Loucy (cell line): ENCODE measurements around the gene TRAPPC2L.

Experiments
- H2AFZ ChIP-seq: fragments of 200-600 bp; sonication (generic); 2 replicates; pipeline ENCODE4 v1.6.0; 2016; ENCODE audit warnings: antibody characterized with exemption, mild to moderate bottlenecking, low read length, moderate library complexity
- H3F3A ChIP-seq: fragments of 200-600 bp; 2 replicates; pipeline ENCODE4 v1.6.0; 2016; ENCODE audit warnings: antibody characterized with exemption, low read depth, mild to moderate bottlenecking
- H3K27me3 ChIP-seq: fragments of 200-600 bp; sonication (generic); 2 replicates; pipeline ENCODE4 v1.6.1; 2014; ENCODE audit warnings: low read length, mild to moderate bottlenecking; ENCODE audit not compliant: insufficient read depth, poor library complexity, severe bottlenecking
- H3K36me3 ChIP-seq: fragments of 200-600 bp; sonication (generic); 2 replicates; pipeline ENCODE4 v1.6.1; 2016; ENCODE audit warnings: low read length; ENCODE audit not compliant: insufficient read depth
- H3K4me1 ChIP-seq: fragments of 200-600 bp; sonication (generic); 2 replicates; pipeline ENCODE4 v1.5.1; 2014; ENCODE audit warnings: low read length, mild to moderate bottlenecking; ENCODE audit not compliant: insufficient read depth, poor library complexity, severe bottlenecking
- H3K4me2 ChIP-seq: fragments of 200-600 bp; sonication (generic); 2 replicates; pipeline ENCODE4 v1.6.0; 2014; ENCODE audit warnings: antibody characterized with exemption, low read length, low read depth, mild to moderate bottlenecking; ENCODE audit not compliant: poor library complexity, severe bottlenecking
- H3K4me3 ChIP-seq: fragments of 200-600 bp; sonication (generic); 2 replicates; pipeline ENCODE4 v1.5.1; 2014; ENCODE audit warnings: low read length, mild to moderate bottlenecking, mixed read lengths; ENCODE audit not compliant: poor library complexity, severe bottlenecking
- H3K79me2 ChIP-seq: fragments of 200-600 bp; sonication (generic); 2 replicates; pipeline ENCODE4 v1.6.1; 2014; ENCODE audit warnings: low read length; ENCODE audit not compliant: insufficient read depth
- H3K9ac ChIP-seq: fragments of 200-600 bp; sonication (generic); 2 replicates; pipeline ENCODE4 v1.6.0; 2014; ENCODE audit warnings: mild to moderate bottlenecking, low read depth, low read length, moderate library complexity; ENCODE audit not compliant: poor library complexity, severe bottlenecking
- H3K9me2 ChIP-seq: fragments of 200-600 bp; sonication (generic); replicated peaks from 2 replicates; pipeline ENCODE4 v1.6.1; 2016; ENCODE audit warnings: low read depth, low read length, mixed read lengths
- H3K9me3 ChIP-seq: fragments of 200-600 bp; sonication (generic); 2 replicates; pipeline ENCODE4 v1.6.1; 2014; ENCODE audit warnings: mild to moderate bottlenecking, antibody characterized with exemption, low read length, low read depth; ENCODE audit not compliant: insufficient read depth
- H4K20me1 ChIP-seq: fragments of 200-600 bp; sonication (generic); 2 replicates; pipeline ENCODE4 v1.6.0; 2014; ENCODE audit warnings: antibody characterized with exemption, low read length, mild to moderate bottlenecking; ENCODE audit not compliant: insufficient read depth, poor library complexity, severe bottlenecking
- CTCF ChIP-seq: fragments of 200-600 bp; sonication (generic); conservative IDR thresholded peaks from 2 replicates; pipeline ENCODE4 v1.5.1; 2014; ENCODE audit warnings: mild to moderate bottlenecking, antibody characterized with exemption, low read length
- EZH2phosphoT487 ChIP-seq: fragments of 200-600 bp; IDR thresholded peaks from 2 replicates; pipeline ENCODE4 v1.6.1; 2018; ENCODE audit warnings: antibody characterized with exemption, mild to moderate bottlenecking, moderate library complexity, borderline replicate concordance

Gene TRAPPC2L

DNA sequence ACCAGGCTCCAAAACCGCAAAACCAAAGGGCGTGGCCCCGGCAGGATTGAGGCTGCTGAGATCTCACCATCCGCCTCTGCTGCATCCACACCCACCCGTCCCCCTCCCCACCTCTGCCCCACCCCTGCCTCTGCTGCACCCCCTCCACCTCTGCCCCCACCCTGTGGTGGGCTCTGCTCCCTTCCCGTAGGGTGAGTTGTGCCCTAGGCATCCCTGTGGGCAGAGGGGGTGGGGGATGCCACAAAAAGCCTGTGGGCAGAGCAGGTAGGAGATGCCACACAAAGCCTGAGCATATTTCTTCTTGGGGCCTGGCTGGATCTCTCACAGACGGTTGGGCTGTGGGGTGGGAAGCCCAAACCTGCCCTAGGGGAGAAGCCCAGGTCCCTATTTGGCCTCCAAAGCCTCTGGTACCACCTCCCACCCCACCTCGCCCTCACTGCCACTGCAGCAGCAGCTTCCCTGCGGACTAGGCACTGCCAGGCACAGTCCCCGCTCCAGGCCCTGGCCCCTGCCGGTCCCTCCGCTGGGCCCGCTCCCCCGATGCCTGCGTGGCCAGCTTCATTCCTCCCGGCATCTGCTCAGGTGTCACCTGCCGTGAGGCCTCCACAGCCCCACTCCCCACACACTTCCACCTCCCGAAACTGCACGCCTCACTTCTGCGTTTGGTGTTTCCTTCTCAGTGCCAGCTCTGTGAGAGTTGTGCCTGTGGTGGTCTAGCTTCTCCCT is 20.8 kb downstream of the TRAPPC2L start:
- Histone ChIP-seq H3K9me2 (no peaks in the 10 kb centered on the region), H3F3A (no peaks in the 10 kb centered on the region), H3K36me3 (peaks cover 36% of the 10 kb centered on the region; the same call in 1 of the 2 replicates), H3K4me1 (no peaks in the 10 kb centered on the region), H3K9me3 (no peaks in the 10 kb centered on the region), H2AFZ (no peak overlapping the region), H4K20me1 (no peaks in the 10 kb centered on the region), H3K4me2 (no peak overlapping the region), H3K27me3 (no peaks in the 10 kb centered on the region), H3K4me3 (no peak overlapping the region), H3K79me2 (no peaks in the 10 kb centered on the region), H3K9ac (no peak overlapping the region)
- TF ChIP-seq EZH2phosphoT487 (no peak), CTCF (no peak)

GRCh38 chr16:88878356-88878755 is 21.4 kb downstream of the TRAPPC2L start:
- no peaks in the 10 kb centered on the region for H3K27me3 ChIP-seq

GRCh38 chr16:88878967-88879787 is 22.2 kb downstream of the TRAPPC2L start:
- Histone ChIP-seq H3K4me2 (no peak overlapping the region), H3K79me2 (no peaks in the 10 kb centered on the region), H3K27me3 (no peaks in the 10 kb centered on the region), H3K9ac (no peak overlapping the region), H3F3A (no peaks in the 10 kb centered on the region), H3K4me3 (no peak overlapping the region), H3K36me3 (peaks cover 49% of the 10 kb centered on the region; the same call in 1 of the 2 replicates), H3K9me2 (no peaks in the 10 kb centered on the region), H3K9me3 (no peaks in the 10 kb centered on the region), H4K20me1 (no peaks in the 10 kb centered on the region), H3K4me1 (no peaks in the 10 kb centered on the region), H2AFZ (no peak overlapping the region)
- TF ChIP-seq CTCF (no peak), EZH2phosphoT487 (no peak)

More at GRCh38 chr16:88878356-88878755, 21.4 kb downstream of the TRAPPC2L start:
- Histone ChIP-seq H3K9me2 (no peaks in the 10 kb centered on the region), H3K36me3 (peaks cover 42% of the 10 kb centered on the region; the same call in 1 of the 2 replicates), H3K4me2 (no peak overlapping the region), H3K79me2 (no peaks in the 10 kb centered on the region), H3K4me3 (no peak overlapping the region), H4K20me1 (no peaks in the 10 kb centered on the region), H2AFZ (no peak overlapping the region), H3K9ac (no peak overlapping the region), H3K9me3 (no peaks in the 10 kb centered on the region), H3F3A (no peaks in the 10 kb centered on the region), H3K4me1 (no peaks in the 10 kb centered on the region)
- no peak for TF ChIP-seq EZH2phosphoT487
- TF ChIP-seq CTCF = no peak
